Esophagus squamous epithelium (tissue), 4 donors: ENCODE results near the gene DBF4.
"Not testable (repeated sequence)": the region's sequence is repeated elsewhere in the genome, so short reads cannot be mapped to it uniquely, and the experiment has no call there.

Source experiments
- POLR2A ChIP-seq, 4 donors: fragments of 450-650 bp; IDR thresholded peaks; one replicate each; pipeline ENCODE4 v1.6.1; 2017; ENCODE audit warnings: antibody characterized with exemption in 4 of 4, mild to moderate bottlenecking in 4 of 4, moderate library complexity in 3 of 4
- TF ChIP-seq, protein P1 (sequence below), 6 experiments: fragments of 450-650 bp in 4 of 6; fragments of 200-600 bp in 2 of 6; sonication (generic) in 2 of 6; IDR thresholded peaks; one replicate each; pipeline ENCODE4 v1.5.1; 2016 to 2019; ENCODE audit warnings: antibody characterized with exemption in 6 of 6, mild to moderate bottlenecking in 4 of 6, moderate library complexity in 4 of 6

DNA sequence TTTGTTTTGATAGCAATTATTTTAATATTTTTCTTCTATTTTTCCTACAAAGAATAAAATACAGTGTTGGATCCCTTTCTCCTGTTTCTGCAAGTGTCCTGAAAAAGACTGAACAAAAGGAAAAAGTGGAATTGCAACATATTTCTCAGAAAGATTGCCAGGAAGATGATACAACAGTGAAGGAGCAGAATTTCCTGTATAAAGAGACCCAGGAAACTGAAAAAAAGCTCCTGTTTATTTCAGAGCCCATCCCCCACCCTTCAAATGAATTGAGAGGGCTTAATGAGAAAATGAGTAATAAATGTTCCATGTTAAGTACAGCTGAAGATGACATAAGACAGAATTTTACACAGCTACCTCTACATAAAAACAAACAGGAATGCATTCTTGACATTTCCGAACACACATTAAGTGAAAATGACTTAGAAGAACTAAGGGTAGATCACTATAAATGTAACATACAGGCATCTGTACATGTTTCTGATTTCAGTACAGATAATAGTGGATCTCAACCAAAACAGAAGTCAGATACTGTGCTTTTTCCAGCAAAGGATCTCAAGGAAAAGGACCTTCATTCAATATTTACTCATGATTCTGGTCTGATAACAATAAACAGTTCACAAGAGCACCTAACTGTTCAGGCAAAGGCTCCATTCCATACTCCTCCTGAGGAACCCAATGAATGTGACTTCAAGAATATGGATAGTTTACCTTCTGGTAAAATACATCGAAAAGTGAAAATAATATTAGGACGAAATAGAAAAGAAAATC is 31.0 kb downstream of the DBF4 start:
- TF ChIP-seq, protein P1, sequence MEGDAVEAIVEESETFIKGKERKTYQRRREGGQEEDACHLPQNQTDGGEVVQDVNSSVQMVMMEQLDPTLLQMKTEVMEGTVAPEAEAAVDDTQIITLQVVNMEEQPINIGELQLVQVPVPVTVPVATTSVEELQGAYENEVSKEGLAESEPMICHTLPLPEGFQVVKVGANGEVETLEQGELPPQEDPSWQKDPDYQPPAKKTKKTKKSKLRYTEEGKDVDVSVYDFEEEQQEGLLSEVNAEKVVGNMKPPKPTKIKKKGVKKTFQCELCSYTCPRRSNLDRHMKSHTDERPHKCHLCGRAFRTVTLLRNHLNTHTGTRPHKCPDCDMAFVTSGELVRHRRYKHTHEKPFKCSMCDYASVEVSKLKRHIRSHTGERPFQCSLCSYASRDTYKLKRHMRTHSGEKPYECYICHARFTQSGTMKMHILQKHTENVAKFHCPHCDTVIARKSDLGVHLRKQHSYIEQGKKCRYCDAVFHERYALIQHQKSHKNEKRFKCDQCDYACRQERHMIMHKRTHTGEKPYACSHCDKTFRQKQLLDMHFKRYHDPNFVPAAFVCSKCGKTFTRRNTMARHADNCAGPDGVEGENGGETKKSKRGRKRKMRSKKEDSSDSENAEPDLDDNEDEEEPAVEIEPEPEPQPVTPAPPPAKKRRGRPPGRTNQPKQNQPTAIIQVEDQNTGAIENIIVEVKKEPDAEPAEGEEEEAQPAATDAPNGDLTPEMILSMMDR (IDR thresholded peaks at IDR 0.05), result not testable (repeated sequence)
- not testable (repeated sequence) for TF ChIP-seq POLR2A (IDR thresholded peaks at IDR 0.05)
